ENCODE measurements around the gene CREM.

DNA sequence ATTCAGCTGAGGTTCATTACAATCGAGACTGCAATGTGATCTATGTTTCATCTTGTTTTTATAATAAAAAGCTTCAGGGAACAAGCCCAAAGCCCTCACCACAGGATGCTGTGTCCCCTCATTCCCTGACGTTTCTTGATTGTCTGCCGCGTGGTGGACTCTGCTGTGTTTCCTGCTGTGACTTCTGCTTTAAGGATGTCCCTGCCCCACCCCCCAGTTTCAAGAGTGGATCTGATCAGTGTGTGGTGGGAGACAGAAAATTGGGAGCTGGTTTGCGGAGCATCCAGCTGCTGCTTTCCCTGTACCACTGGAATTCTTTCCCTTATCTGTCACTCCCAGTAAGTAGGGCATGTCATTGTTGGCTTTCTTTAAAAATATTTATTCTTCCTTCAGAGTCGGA is 86.2 kb downstream of the CREM start:
- TF ChIP-seq E2F6 (IDR thresholded peaks at IDR 0.05), result no peak
- no peak for TF ChIP-seq HDAC2 (IDR thresholded peaks at IDR 0.05; ENCODE audit: borderline replicate concordance in 1 of 2, low read depth in 2 of 2, low read length in 2 of 2)
